ENCODE data around the gene CCBE1. TPM values are rescaled to one million over a fixed set of nuclear protein-coding genes. Genes with fewer than 3 reads are reported as not detected.

CCBE1 gene
- total and polyA plus RNA-seq, 2 donors (not counting 1 experiment from before 2014, with no cell fraction given): 122 TPM

DNA sequence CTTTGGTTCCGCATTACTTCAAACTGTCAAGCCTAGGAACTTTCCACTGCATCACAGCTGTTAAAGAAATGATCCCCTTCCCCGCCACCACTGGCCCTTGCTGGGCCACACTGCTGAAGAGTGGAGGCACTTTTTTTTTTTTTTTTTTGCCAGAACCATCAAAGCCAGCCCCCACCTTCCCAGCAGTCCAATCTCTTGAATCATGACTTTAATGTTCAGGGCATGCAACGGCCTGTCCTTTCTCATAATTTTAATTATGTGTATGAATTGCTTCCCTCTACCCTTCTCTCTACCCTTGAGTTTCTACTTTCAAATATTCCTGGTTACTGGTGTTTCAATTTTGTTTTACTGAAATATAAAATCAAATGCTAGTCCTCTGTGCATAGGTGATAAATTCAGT, 236.1 kb downstream of the CCBE1 start:
- Histone ChIP-seq H3K79me2 (ENCODE audit: control insufficient read depth, insufficient read depth, low read length) (no peaks in the 10 kb centered on the region), H2AFZ (ENCODE audit: low read length) (no peak overlapping the region), H3K4me1 (ENCODE audit: control insufficient read depth, extremely low read depth, insufficient read depth, low read length) (peaks cover 5% of the 10 kb centered on the region), H3K36me3 (ENCODE audit: control insufficient read depth, insufficient read depth, low read length) (peaks cover 3% of the 10 kb centered on the region), H3K4me2 (ENCODE audit: extremely low read depth, insufficient read depth, low read length) (no peak overlapping the region), H4K20me1 (ENCODE audit: control insufficient read depth, extremely low read depth, insufficient read depth, low read length) (no peaks in the 10 kb centered on the region), H3K9me3 (ENCODE audit: control insufficient read depth, insufficient read depth, low read depth, low read length) (no peaks in the 10 kb centered on the region), H3K9ac (ENCODE audit: insufficient read depth, low read length) (no peak overlapping the region), H3K27ac (ENCODE audit: insufficient read depth, low read length) (no peak overlapping the region), H3K27me3 (ENCODE audit: control insufficient read depth, insufficient read depth, low read length) (no peaks in the 10 kb centered on the region), H3K4me3 (replicated peaks in 1 of 4; ENCODE audit: control extremely low read depth in 1 of 4, insufficient read depth in 1 of 4, low read depth in 3 of 4, low read length in 4 of 4) (no peak overlapping the region)
- no peak for DNase-seq (ENCODE audit: low read depth in 2 of 2)
- no peak for TF ChIP-seq EZH2 (IDR thresholded peaks at IDR 0.05; ENCODE audit: low read length, missing control alignments)
- TF ChIP-seq, protein P1, sequence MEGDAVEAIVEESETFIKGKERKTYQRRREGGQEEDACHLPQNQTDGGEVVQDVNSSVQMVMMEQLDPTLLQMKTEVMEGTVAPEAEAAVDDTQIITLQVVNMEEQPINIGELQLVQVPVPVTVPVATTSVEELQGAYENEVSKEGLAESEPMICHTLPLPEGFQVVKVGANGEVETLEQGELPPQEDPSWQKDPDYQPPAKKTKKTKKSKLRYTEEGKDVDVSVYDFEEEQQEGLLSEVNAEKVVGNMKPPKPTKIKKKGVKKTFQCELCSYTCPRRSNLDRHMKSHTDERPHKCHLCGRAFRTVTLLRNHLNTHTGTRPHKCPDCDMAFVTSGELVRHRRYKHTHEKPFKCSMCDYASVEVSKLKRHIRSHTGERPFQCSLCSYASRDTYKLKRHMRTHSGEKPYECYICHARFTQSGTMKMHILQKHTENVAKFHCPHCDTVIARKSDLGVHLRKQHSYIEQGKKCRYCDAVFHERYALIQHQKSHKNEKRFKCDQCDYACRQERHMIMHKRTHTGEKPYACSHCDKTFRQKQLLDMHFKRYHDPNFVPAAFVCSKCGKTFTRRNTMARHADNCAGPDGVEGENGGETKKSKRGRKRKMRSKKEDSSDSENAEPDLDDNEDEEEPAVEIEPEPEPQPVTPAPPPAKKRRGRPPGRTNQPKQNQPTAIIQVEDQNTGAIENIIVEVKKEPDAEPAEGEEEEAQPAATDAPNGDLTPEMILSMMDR (conservative IDR thresholded peaks at IDR 0.05 in 1 of 2, IDR thresholded peaks at IDR 0.05 in 1 of 2; ENCODE audit: low read depth in 1 of 2, low read length in 2 of 2): no peak

DNA sequence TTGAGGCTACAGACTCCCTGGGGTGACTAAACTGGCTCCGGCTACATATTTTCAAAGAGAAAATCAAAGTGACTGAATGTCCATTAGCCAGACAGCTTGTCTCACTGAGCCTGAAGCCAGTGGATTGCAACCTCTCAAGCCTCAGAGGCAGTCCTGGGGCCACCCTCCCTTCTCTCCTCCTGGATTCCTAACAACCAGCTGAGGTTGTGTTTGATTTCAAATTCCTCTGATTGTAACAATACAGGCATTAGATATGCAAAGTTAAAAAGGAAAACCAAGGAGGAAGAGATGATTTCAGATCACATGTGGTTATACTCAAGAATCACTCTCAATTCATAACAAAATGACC, 237.2 kb downstream of the CCBE1 start:
- H3K27ac ChIP-seq (ENCODE audit: insufficient read depth, low read length): no peak overlapping the region
- H3K79me2 ChIP-seq (ENCODE audit: control insufficient read depth, insufficient read depth, low read length): no peaks in the 10 kb centered on the region
- H3K4me2 ChIP-seq (ENCODE audit: extremely low read depth, insufficient read depth, low read length): no peak overlapping the region
- no peak overlapping the region for H3K4me3 ChIP-seq (replicated peaks in 1 of 4; ENCODE audit: control extremely low read depth in 1 of 4, insufficient read depth in 1 of 4, low read depth in 3 of 4, low read length in 4 of 4)
- H3K9ac ChIP-seq (ENCODE audit: insufficient read depth, low read length): no peak overlapping the region
- H4K20me1 ChIP-seq (ENCODE audit: control insufficient read depth, extremely low read depth, insufficient read depth, low read length): no peaks in the 10 kb centered on the region
- TF ChIP-seq EZH2 (IDR thresholded peaks at IDR 0.05; ENCODE audit: low read length, missing control alignments): no peak
- TF ChIP-seq, protein P1 (conservative IDR thresholded peaks at IDR 0.05 in 1 of 2, IDR thresholded peaks at IDR 0.05 in 1 of 2; ENCODE audit: low read depth in 1 of 2, low read length in 2 of 2): no peak
- no peaks in the 10 kb centered on the region for H3K9me3 ChIP-seq (ENCODE audit: control insufficient read depth, insufficient read depth, low read depth, low read length)
- peaks cover 5% of the 10 kb centered on the region for H3K4me1 ChIP-seq (ENCODE audit: control insufficient read depth, extremely low read depth, insufficient read depth, low read length)
- H2AFZ ChIP-seq (ENCODE audit: low read length): no peak overlapping the region
- peak; percentile 6 to 27 for DNase-seq (ENCODE audit: low read depth in 2 of 2)
- H3K27me3 ChIP-seq (ENCODE audit: control insufficient read depth, insufficient read depth, low read length): no peaks in the 10 kb centered on the region
- peaks cover 4% of the 10 kb centered on the region for H3K36me3 ChIP-seq (ENCODE audit: control insufficient read depth, insufficient read depth, low read length)

DNA sequence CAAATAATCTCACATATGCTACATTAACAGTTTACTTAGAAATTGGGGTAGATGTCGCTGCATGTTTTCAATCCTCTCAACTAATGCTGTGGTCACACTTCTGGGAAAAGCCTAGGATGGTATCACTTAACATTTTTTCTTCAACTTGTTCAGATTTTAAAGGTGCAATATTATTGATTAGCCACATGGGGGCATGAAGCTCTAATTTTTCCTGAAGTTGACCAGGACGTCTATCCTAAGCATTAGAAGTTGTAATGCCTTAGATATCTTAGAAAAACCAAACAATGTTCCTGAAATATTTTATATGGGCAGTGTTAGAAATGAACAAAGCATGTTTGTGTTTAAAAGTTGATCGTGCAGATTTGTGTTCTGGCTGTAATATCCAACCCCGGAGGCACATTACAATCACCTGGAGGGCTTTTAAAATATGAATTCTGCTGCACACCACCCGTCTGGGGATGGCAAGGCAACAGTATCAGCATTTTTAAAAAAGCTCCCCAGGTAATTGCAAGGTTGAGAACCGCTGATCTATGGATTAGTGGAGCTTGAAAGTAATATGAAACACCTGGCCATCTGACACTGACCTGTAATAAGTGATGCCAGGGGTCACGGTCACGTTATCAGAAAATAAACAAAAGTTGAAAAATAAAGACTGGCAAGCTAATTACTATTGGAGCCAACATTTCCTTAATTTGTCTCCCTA, 237.7 kb downstream of the CCBE1 start:
- peak; percentile 50 to 83 for DNase-seq (ENCODE audit: low read depth in 2 of 2)
- H2AFZ ChIP-seq (ENCODE audit: low read length): no peak overlapping the region
- no peak overlapping the region for H3K9ac ChIP-seq (ENCODE audit: insufficient read depth, low read length)
- no peak overlapping the region for H3K27ac ChIP-seq (ENCODE audit: insufficient read depth, low read length)
- H3K27me3 ChIP-seq (ENCODE audit: control insufficient read depth, insufficient read depth, low read length): no peaks in the 10 kb centered on the region
- peaks cover 7% of the 10 kb centered on the region for H3K36me3 ChIP-seq (ENCODE audit: control insufficient read depth, insufficient read depth, low read length)
- no peak overlapping the region for H3K4me3 ChIP-seq (replicated peaks in 1 of 4; ENCODE audit: control extremely low read depth in 1 of 4, insufficient read depth in 1 of 4, low read depth in 3 of 4, low read length in 4 of 4)
- TF ChIP-seq, protein P1 (conservative IDR thresholded peaks at IDR 0.05 in 1 of 2, IDR thresholded peaks at IDR 0.05 in 1 of 2; ENCODE audit: low read depth in 1 of 2, low read length in 2 of 2): peak; percentile 50 to 57
- TF ChIP-seq EZH2 (IDR thresholded peaks at IDR 0.05; ENCODE audit: low read length, missing control alignments): no peak
- no peaks in the 10 kb centered on the region for H3K79me2 ChIP-seq (ENCODE audit: control insufficient read depth, insufficient read depth, low read length)
- peaks cover 5% of the 10 kb centered on the region for H3K4me1 ChIP-seq (ENCODE audit: control insufficient read depth, extremely low read depth, insufficient read depth, low read length)
- no peaks in the 10 kb centered on the region for H4K20me1 ChIP-seq (ENCODE audit: control insufficient read depth, extremely low read depth, insufficient read depth, low read length)
- H3K9me3 ChIP-seq (ENCODE audit: control insufficient read depth, insufficient read depth, low read depth, low read length): no peaks in the 10 kb centered on the region
- no peak overlapping the region for H3K4me2 ChIP-seq (ENCODE audit: extremely low read depth, insufficient read depth, low read length)
